ENCODE measurements around the gene PLXNA1. TPM values are rescaled to one million over a fixed set of nuclear protein-coding genes. Genes with fewer than 3 reads are reported as not detected.

Gene PLXNA1
- total and polyA plus RNA-seq, 2 of the 8 experiments (the other 6 are each of a cell fraction or from before 2014, with no cell fraction given) = 47.5 to 54.9 TPM

DNA sequence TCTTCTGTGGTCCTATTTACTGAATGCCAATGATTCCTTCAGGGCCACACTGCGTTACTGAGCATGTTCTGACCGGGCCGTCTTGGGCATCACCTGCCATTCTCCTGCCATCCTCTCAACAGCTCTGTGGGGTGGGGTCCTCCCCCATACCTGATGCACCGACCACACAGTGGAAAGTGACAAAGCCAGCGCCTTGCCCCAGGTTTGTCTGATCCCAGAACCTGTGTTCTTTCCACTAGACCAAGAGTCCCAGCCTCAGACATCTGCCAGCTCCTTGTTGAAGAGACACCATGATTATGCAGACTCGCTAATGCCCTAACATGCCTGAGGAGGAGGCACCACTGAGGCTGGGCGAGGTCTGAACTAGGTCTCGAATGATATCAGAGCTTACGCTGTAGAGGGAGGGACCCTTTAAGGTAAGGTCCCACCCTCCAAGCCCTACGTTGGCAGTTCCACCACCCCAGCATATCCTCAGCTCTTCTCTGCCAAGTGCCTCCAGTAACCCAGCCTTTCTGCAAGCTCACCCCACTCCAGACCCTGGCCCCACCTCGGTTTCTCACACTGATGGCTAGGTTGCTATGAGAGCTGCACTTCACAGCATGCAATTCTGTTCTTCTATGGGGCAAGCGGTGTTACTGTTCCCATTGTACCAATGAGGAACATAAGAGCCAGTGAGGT is 29.8 kb upstream of the PLXNA1 start:
- H3K79me2 ChIP-seq (ENCODE audit: control insufficient read depth in 1 of 2, insufficient read depth in 2 of 2, low read length in 2 of 2) = no peaks in the 10 kb centered on the region
- H3K27ac ChIP-seq (ENCODE audit: low read depth, low read length) = no peak overlapping the region
- no peak overlapping the region for H3K4me2 ChIP-seq (ENCODE audit: insufficient read depth in 1 of 2, low read depth in 2 of 2, low read length in 2 of 2)
- no peaks in the 10 kb centered on the region for H3K36me3 ChIP-seq (ENCODE audit: control insufficient read depth in 2 of 4, insufficient read depth in 4 of 4, low read length in 3 of 4)
- H3K4ac ChIP-seq (replicated peaks; ENCODE audit: insufficient read length, low read depth, low read length) = no peak overlapping the region
- no peak overlapping the region for H2BK20ac ChIP-seq (ENCODE audit: low read length)
- no peak overlapping the region for H2AFZ ChIP-seq (ENCODE audit: low read length)
- no peak overlapping the region for H3K56ac ChIP-seq (replicated peaks; ENCODE audit: insufficient read length, low read depth, low read length)
- ChIA-PET POLR2A (ENCODE audit: partially characterized antibody) (no interaction called here), CTCF (ENCODE audit: partially characterized antibody) (interaction anchor here (0.9 to 3.7 kb wide), 5 partner anchors 14 to 201 kb away, joined by 3 to 13 read pairs (median 3); no protein-coding TSS in a partner anchor)
- DNase-seq (ENCODE audit: low read depth in 1 of 2, low spot score in 2 of 2) = no peak
- no peak overlapping the region for H3K9ac ChIP-seq (replicated peaks in 1 of 4; ENCODE audit: extremely low read depth in 1 of 4, low read depth in 3 of 4, low read length in 3 of 4)
- H2AK5ac ChIP-seq (ENCODE audit: low read depth, low read length) = no peak overlapping the region
- H2BK120ac ChIP-seq (replicated peaks; ENCODE audit: low read depth, low read length) = no peak overlapping the region
- no peak overlapping the region for H4K91ac ChIP-seq (replicated peaks; ENCODE audit: insufficient read length, low read length)
- no peak overlapping the region for H2BK15ac ChIP-seq (ENCODE audit: low read length)
- no peak overlapping the region for H2BK5ac ChIP-seq (ENCODE audit: low read depth, low read length)
- TF ChIP-seq YY1 (IDR thresholded peaks at IDR 0.05; ENCODE audit: low read depth, low read length) = no peak
- TF ChIP-seq NRF1 (IDR thresholded peaks at IDR 0.05; ENCODE audit: low read depth, low read length) = no peak
- TF ChIP-seq POLR2A (IDR thresholded peaks at IDR 0.05; ENCODE audit: control extremely low read depth in 1 of 2, low read depth in 2 of 2, low read length in 2 of 2) = no peak
- no peak for TF ChIP-seq POLR2AphosphoS5 (IDR thresholded peaks at IDR 0.05; ENCODE audit: low read depth, low read length)
- TF ChIP-seq CREB1 (IDR thresholded peaks at IDR 0.05) = no peak
- no peak for TF ChIP-seq PHF8 (conservative IDR thresholded peaks at IDR 0.05; ENCODE audit: low read depth, low read length)
- no peak for TF ChIP-seq RNF2 (IDR thresholded peaks at IDR 0.05; ENCODE audit: borderline replicate concordance, low read depth, low read length, missing control alignments, poor library complexity, severe bottlenecking)
- no peak for TF ChIP-seq BACH1 (IDR thresholded peaks at IDR 0.05; ENCODE audit: low read length)
- TF ChIP-seq KDM5A (IDR thresholded peaks at IDR 0.05; ENCODE audit: low read length) = no peak
- no peak for TF ChIP-seq CEBPB (IDR thresholded peaks at IDR 0.05; ENCODE audit: low read depth, low read length)
- no peak for TF ChIP-seq POU5F1 (IDR thresholded peaks at IDR 0.05; ENCODE audit: low read depth, low read length)
- no peak for TF ChIP-seq SP2 (IDR thresholded peaks at IDR 0.05; ENCODE audit: low read length)
- no peak for TF ChIP-seq SIX5 (IDR thresholded peaks at IDR 0.05; ENCODE audit: low read depth, low read length)
- no peak for TF ChIP-seq GTF2F1 (IDR thresholded peaks at IDR 0.05; ENCODE audit: borderline replicate concordance, low read depth, low read length)
- H2BK12ac ChIP-seq (ENCODE audit: low read depth, low read length) = no peak overlapping the region
- H3K18ac ChIP-seq (ENCODE audit: extremely low read depth, low read length) = no peak overlapping the region
- no peaks in the 10 kb centered on the region for H3K23me2 ChIP-seq (ENCODE audit: low read depth, low read length)
- no peaks in the 10 kb centered on the region for H3K79me1 ChIP-seq (ENCODE audit: low read depth, low read length)
- H3K23ac ChIP-seq (ENCODE audit: insufficient read length) = no peak overlapping the region
- H4K8ac ChIP-seq (ENCODE audit: extremely low read depth, insufficient read depth, low read length) = no peak overlapping the region
- H3K14ac ChIP-seq (ENCODE audit: insufficient read length) = no peak overlapping the region
- H3K4me1 ChIP-seq (replicated peaks in 1 of 4; ENCODE audit: control insufficient read depth in 3 of 4, insufficient read depth in 4 of 4, low read length in 3 of 4) = no peaks in the 10 kb centered on the region
- no peak overlapping the region for H4K5ac ChIP-seq (ENCODE audit: insufficient read length, low read depth, low read length)
- 90% methylated on average over 12 of the region's 12 CpGs; no CpG with 5 or more reads in 1 of the 2 experiments for WGBS, 2 experiments (ENCODE audit: extremely low coverage in 1 of 2, insufficient coverage in 1 of 2, insufficient read length in 1 of 2, insufficient replicate concordance in 2 of 2, low coverage in 1 of 2, low lambda C conversion rate in 2 of 2, missing lambda C conversion rate in 1 of 2)
- H3K9me3 ChIP-seq (ENCODE audit: insufficient read depth in 2 of 2, low read depth in 1 of 2, low read length in 1 of 2) = no peaks in the 10 kb centered on the region
- no peak overlapping the region for H3K4me3 ChIP-seq (ENCODE audit: extremely low read depth in 1 of 4, insufficient read depth in 2 of 4, low read depth in 3 of 4, low read length in 4 of 4)
- FAIRE-seq = no peak
- no peaks in the 10 kb centered on the region for H3K27me3 ChIP-seq (replicated peaks in 1 of 4; ENCODE audit: control insufficient read depth in 3 of 4, extremely low read depth in 1 of 4, insufficient read depth in 3 of 4, low read length in 3 of 4)
- peaks cover 0 to 2% of the 10 kb centered on the region in 2 experiments for H4K20me1 ChIP-seq (replicated peaks in 1 of 2; ENCODE audit: control insufficient read depth in 1 of 2, insufficient read depth in 2 of 2, low read length in 2 of 2)

All from H1 (cell line).